GM23338 (cell line): ENCODE data around the gene CPLX1. TPM values are rescaled to one million over a fixed set of nuclear protein-coding genes. Genes with fewer than 3 reads are reported as not detected.

Experiments used
- ATAC-seq: fragments of 200-7000 bp; cut with Tn5 transposase; 3 replicates; pipeline ENCODE4 v1.9.1; 2020
- DNase-seq: peaks from one replicate; pipeline ENCODE4 v3.0.0-alpha.2; 2015; ENCODE audit warnings: low spot score
- H2AFZ ChIP-seq: fragments of 200-600 bp; sonication (generic); 2 replicates; pipeline ENCODE4 v1.8.0; 2016; ENCODE audit warnings: antibody characterized with exemption, mild to moderate bottlenecking, moderate library complexity
- H3F3A ChIP-seq: fragments of 200-600 bp; sonication (generic); replicated peaks from 2 replicates; pipeline ENCODE4 v1.8.0; 2017; ENCODE audit warnings: antibody characterized with exemption, mixed run types, low read depth
- H3K27ac ChIP-seq: fragments of 200-600 bp; sonication (generic); 2 replicates; pipeline ENCODE4 v1.6.1; 2016; ENCODE audit warnings: low read depth
- H3K27me3 ChIP-seq: fragments of 200-600 bp; sonication (generic); 2 replicates; pipeline ENCODE4 v1.8.0; 2016; ENCODE audit warnings: mild to moderate bottlenecking, mixed run types, moderate library complexity; ENCODE audit not compliant: insufficient read depth
- H3K36me3 ChIP-seq: fragments of 200-600 bp; sonication (generic); 2 replicates; pipeline ENCODE4 v1.8.0; 2016; ENCODE audit warnings: mild to moderate bottlenecking; ENCODE audit not compliant: insufficient read depth
- H3K4me1 ChIP-seq: fragments of 200-600 bp; sonication (generic); 2 replicates; pipeline ENCODE4 v1.8.0; 2016; ENCODE audit warnings: mild to moderate bottlenecking, moderate library complexity; ENCODE audit not compliant: insufficient read depth
- H3K4me2 ChIP-seq: fragments of 200-600 bp; sonication (generic); 2 replicates; pipeline ENCODE4 v1.7.1; 2017; ENCODE audit warnings: mixed run types
- H3K4me3 ChIP-seq: fragments of 200-600 bp; sonication (generic); 2 replicates; pipeline ENCODE4 v1.6.1; 2016; ENCODE audit warnings: mixed run types
- H3K79me2 ChIP-seq: fragments of 200-600 bp; sonication (generic); replicated peaks from 2 replicates; pipeline ENCODE4 v1.8.0; 2017; ENCODE audit warnings: mild to moderate bottlenecking; ENCODE audit not compliant: insufficient read depth
- H3K9me2 ChIP-seq: fragments of 200-600 bp; sonication (generic); 2 replicates; pipeline ENCODE4 v1.8.0; 2017; ENCODE audit not compliant: insufficient read depth
- H4K20me1 ChIP-seq: fragments of 200-600 bp; sonication (generic); replicated peaks from 2 replicates; pipeline ENCODE4 v1.8.0; 2017; ENCODE audit warnings: mild to moderate bottlenecking; ENCODE audit not compliant: insufficient read depth
- H3K27ac Mint-ChIP-seq: 2 replicates; pipeline ENCODE4 v1.8.0; 2020; ENCODE audit warnings: inconsistent platforms, mild to moderate bottlenecking, moderate library complexity, mixed read lengths
- H3K27me3 Mint-ChIP-seq: 3 replicates; pipeline ENCODE4 v1.8.0; 2022; ENCODE audit warnings: low read depth, mild to moderate bottlenecking, moderate library complexity, mixed read lengths, inconsistent platforms; ENCODE audit not compliant: insufficient read depth, poor library complexity
- H3K36me3 Mint-ChIP-seq: 3 replicates; pipeline ENCODE4 v1.8.0; 2021; ENCODE audit warnings: low read depth, mild to moderate bottlenecking, inconsistent platforms, moderate library complexity, mixed read lengths
- H3K4me1 Mint-ChIP-seq: 3 replicates; pipeline ENCODE4 v1.8.0; 2020; ENCODE audit warnings: mild to moderate bottlenecking, inconsistent platforms, mixed read lengths
- H3K4me3 Mint-ChIP-seq: 3 replicates; pipeline ENCODE4 v1.8.0; 2021; ENCODE audit warnings: moderate library complexity, mild to moderate bottlenecking, inconsistent platforms, mixed read lengths
- H3K9me3 Mint-ChIP-seq: 3 replicates; pipeline ENCODE4 v1.8.0; 2020; ENCODE audit warnings: moderate library complexity, mild to moderate bottlenecking, inconsistent platforms, mixed read lengths
- CREB1 ChIP-seq: fragments of 250-450 bp; sonication (Bioruptor Pico); IDR thresholded peaks from 2 replicates; pipeline ENCODE4 v1.5.0; 2020; ENCODE audit warnings: low read depth, mild to moderate bottlenecking, moderate library complexity
- ETS1 ChIP-seq: IDR thresholded peaks from 2 replicates; pipeline ENCODE4 v1.6.1; 2016; ENCODE audit warnings: antibody characterized with exemption
- EZH2 ChIP-seq: fragments of 200-600 bp; sonication (generic); IDR thresholded peaks from one replicate; pipeline ENCODE4 v1.8.0; 2017; ENCODE audit warnings: antibody characterized with exemption, mild to moderate bottlenecking, low read depth; ENCODE audit not compliant: unreplicated experiment
- EZH2phosphoT487 ChIP-seq: fragments of 200-600 bp; sonication (generic); IDR thresholded peaks from one replicate; pipeline ENCODE4 v1.8.1; 2018; ENCODE audit warnings: antibody characterized with exemption; ENCODE audit not compliant: unreplicated experiment
- JUNB ChIP-seq: IDR thresholded peaks from one replicate; pipeline ENCODE4 v1.6.1; 2016; ENCODE audit warnings: antibody characterized with exemption; ENCODE audit not compliant: unreplicated experiment
- NANOG ChIP-seq: IDR thresholded peaks from 2 replicates; pipeline ENCODE4 v1.6.1; 2016; ENCODE audit warnings: antibody characterized with exemption, borderline replicate concordance
- POLR2AphosphoS5 ChIP-seq: IDR thresholded peaks from 2 replicates; pipeline ENCODE4 v1.6.1; 2016; ENCODE audit warnings: antibody characterized with exemption, low read depth
- STAT1 ChIP-seq: IDR thresholded peaks from one replicate; pipeline ENCODE4 v1.6.1; 2016; ENCODE audit warnings: antibody characterized with exemption; ENCODE audit not compliant: unreplicated experiment
- ZNF114 ChIP-seq: fragments of 250-450 bp; sonication (Bioruptor Pico); IDR thresholded peaks from 2 replicates; pipeline ENCODE4 v1.5.0; 2020; ENCODE audit warnings: mild to moderate bottlenecking, moderate library complexity
- polyA plus RNA-seq: library from polyadenylated mRNA; unstranded; fragments of >200 nt; fragmentation: Nextera tagmentation; extraction: Ambion mirVana; gene quantifications from 2 replicates; pipeline ENCODE4 v1.2.1, GENCODE V29; 2016
- total RNA-seq: library from RNA; depleted of rRNA; stranded (reverse); fragments of >200 nt; shearing (Covaris generic); gene quantifications from 2 replicates; pipeline ENCODE4 v1.2.3, GENCODE V29; 2014
- TF ChIP-seq, protein P1 (sequence below): IDR thresholded peaks from one replicate; pipeline ENCODE4 v1.6.1; 2018; ENCODE audit warnings: antibody characterized with exemption; ENCODE audit not compliant: unreplicated experiment

Gene CPLX1
- total and polyA plus RNA-seq, 2 experiments from 2014 or later = 0.86 to 0.97 TPM

DNA sequence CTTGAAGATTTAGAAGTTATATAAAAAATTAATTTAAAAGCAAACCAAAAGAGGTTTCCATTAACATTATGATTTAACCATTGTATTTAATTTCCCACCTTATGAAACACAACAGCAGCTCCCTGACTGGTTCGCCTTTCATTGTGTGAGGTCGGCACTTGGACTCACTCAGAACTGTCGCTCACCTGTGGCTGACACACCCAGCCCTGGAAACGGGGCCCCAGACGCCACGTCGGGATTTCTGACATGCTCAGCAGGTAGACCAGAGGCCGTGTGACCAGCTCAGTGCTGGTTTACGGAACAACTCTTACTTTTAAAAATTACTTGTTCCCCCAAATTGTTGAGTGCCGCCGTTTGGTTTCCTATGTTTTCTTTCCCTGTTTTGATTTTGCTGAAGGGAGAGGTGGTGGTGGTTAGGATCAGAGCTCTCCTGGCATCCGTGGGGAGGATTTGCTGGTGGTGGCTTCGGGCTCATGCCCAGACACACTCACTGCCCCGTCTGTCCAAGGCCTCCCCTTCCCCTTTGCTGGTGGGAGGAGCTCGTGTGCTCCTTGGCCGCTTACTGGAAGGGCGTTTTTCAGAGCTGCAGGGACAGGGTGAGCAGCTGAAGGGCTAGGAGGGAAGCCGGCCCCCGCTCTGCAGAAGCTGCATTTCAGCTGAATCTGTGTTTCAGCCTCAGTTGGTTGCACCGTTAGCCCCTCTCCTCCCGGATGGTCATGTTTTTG, 59.2 kb downstream of the CPLX1 start:
- Histone ChIP-seq H4K20me1 (peaks cover 55% of the 10 kb centered on the region), H3K4me1 (peaks cover 13% of the 10 kb centered on the region), H3K4me2 (no peak overlapping the region), H3K27ac (peak overlapping the region; percentile 60; the same call in 1 of the 2 replicates), H3K4me3 (no peak overlapping the region), H3K79me2 (peaks cover 11% of the 10 kb centered on the region), H3K27me3 (no peaks in the 10 kb centered on the region), H3F3A (peaks cover 43% of the 10 kb centered on the region), H2AFZ (no peak overlapping the region), H3K9me2 (no peaks in the 10 kb centered on the region), H3K36me3 (peaks cover 3% of the 10 kb centered on the region; the same call in 1 of the 2 replicates)
- TF ChIP-seq EZH2phosphoT487 (no peak), STAT1 (no peak), ETS1 (no peak), POLR2AphosphoS5 (peak; percentile 50; the same call in 1 of the 2 replicates), CREB1 (CRISPR knock-in tag) (no peak)
- H3K27ac Mint-ChIP-seq = peak overlapping the region; percentile 61; the same call in 1 of the 2 replicates
- H3K27me3 Mint-ChIP-seq = peaks cover 26% of the 10 kb centered on the region
- DNase-seq (peak; percentile 60), ATAC-seq (peak; percentile 65)
- H3K9me3 Mint-ChIP-seq = peaks cover 9% of the 10 kb centered on the region; the same call in 2 of the 3 replicates
- no peak overlapping the region for H3K4me3 Mint-ChIP-seq
- peaks cover 75% of the 10 kb centered on the region for H3K36me3 Mint-ChIP-seq
- peaks cover 28% of the 10 kb centered on the region for H3K4me1 Mint-ChIP-seq

GRCh38 chr4:766152-766515, 59.8 kb downstream of the CPLX1 start:
- peaks cover 49% of the 10 kb centered on the region for H4K20me1 ChIP-seq
- TF ChIP-seq NANOG (no peak), ETS1 (no peak), CREB1 (CRISPR knock-in tag) (no peak), EZH2 (no peak), ZNF114 (no peak), EZH2phosphoT487 (no peak), JUNB (no peak), POLR2AphosphoS5 (no peak)
- TF ChIP-seq, protein P1, sequence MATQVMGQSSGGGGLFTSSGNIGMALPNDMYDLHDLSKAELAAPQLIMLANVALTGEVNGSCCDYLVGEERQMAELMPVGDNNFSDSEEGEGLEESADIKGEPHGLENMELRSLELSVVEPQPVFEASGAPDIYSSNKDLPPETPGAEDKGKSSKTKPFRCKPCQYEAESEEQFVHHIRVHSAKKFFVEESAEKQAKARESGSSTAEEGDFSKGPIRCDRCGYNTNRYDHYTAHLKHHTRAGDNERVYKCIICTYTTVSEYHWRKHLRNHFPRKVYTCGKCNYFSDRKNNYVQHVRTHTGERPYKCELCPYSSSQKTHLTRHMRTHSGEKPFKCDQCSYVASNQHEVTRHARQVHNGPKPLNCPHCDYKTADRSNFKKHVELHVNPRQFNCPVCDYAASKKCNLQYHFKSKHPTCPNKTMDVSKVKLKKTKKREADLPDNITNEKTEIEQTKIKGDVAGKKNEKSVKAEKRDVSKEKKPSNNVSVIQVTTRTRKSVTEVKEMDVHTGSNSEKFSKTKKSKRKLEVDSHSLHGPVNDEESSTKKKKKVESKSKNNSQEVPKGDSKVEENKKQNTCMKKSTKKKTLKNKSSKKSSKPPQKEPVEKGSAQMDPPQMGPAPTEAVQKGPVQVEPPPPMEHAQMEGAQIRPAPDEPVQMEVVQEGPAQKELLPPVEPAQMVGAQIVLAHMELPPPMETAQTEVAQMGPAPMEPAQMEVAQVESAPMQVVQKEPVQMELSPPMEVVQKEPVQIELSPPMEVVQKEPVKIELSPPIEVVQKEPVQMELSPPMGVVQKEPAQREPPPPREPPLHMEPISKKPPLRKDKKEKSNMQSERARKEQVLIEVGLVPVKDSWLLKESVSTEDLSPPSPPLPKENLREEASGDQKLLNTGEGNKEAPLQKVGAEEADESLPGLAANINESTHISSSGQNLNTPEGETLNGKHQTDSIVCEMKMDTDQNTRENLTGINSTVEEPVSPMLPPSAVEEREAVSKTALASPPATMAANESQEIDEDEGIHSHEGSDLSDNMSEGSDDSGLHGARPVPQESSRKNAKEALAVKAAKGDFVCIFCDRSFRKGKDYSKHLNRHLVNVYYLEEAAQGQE = no peak

More at GRCh38 chr4:766152-766515, 59.8 kb downstream of the CPLX1 start:
- H3K4me2 ChIP-seq = no peak overlapping the region
- H3K27me3 ChIP-seq = no peaks in the 10 kb centered on the region
- Mint-ChIP-seq H3K27ac (no peak overlapping the region), H3K9me3 (peaks cover 9% of the 10 kb centered on the region; the same call in 2 of the 3 replicates), H3K4me3 (no peak overlapping the region; the same call in 2 of the 3 replicates), H3K27me3 (peaks cover 26% of the 10 kb centered on the region), H3K36me3 (peaks cover 78% of the 10 kb centered on the region), H3K4me1 (peaks cover 28% of the 10 kb centered on the region)
- H3K4me1 ChIP-seq = peaks cover 13% of the 10 kb centered on the region
- peaks cover 7% of the 10 kb centered on the region for H3K36me3 ChIP-seq
- peaks cover 39% of the 10 kb centered on the region for H3F3A ChIP-seq
- H3K4me3 ChIP-seq = no peak overlapping the region
- H3K27ac ChIP-seq = 0 out of 2 replicates have a peak overlapping the region, but pooled peaks have one; percentile 60
- H3K79me2 ChIP-seq = peaks cover 10% of the 10 kb centered on the region
- no peak overlapping the region for H2AFZ ChIP-seq
- no peaks in the 10 kb centered on the region for H3K9me2 ChIP-seq
- ATAC-seq (peak; percentile 14), DNase-seq (no peak)
